Hematopoietic multipotent progenitor cell (in vitro differentiated cells): Measurements from ENCODE around the gene PEPD. TPM values are rescaled to one million over a fixed set of nuclear protein-coding genes. Genes with fewer than 3 reads are reported as not detected.
A peak's percentile ranks its signal among the peaks of the same experiment; 100 is the strongest.

Experiments
- DNase-seq, 3 donors: peaks; one replicate each; pipeline ENCODE4 v3.0.0-alpha.2; 2011 to 2015; ENCODE audit warnings: low read depth in 2 of 3, low spot score in 2 of 3
- total RNA-seq: library from RNA; depleted of rRNA; stranded (reverse); fragments of >200 nt; gene quantifications from one replicate; pipeline ENCODE4 v1.2.3, GENCODE V29; 2012

The PEPD gene
- total RNA-seq, 1 donor: 41.7 TPM

GRCh38 chr19:33443638-33444561, 77.7 kb downstream of the PEPD start:
- no peak for DNase-seq

DNA sequence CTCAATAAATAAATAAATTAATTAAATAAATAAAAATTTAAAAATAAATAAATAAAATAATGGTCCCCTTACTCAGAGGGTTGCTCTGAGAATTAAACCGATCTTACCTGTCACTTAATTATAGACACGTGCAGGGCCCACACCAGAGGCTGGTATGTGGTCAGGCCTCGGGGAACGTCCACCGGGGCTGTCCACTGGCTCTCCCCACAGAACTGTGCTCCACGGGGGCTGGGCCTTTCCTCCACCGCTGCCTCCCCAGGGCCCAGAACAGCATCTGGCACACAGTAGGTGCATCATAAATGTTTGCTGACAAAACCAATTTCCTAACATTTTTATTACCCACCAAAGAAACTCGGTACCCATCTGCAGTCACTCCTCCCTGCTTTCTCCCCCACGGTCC, 78.9 kb downstream of the PEPD start:
- DNase-seq: no peak

- no peak for DNase-seq
These were observed 79.8 kb downstream of the PEPD start for GRCh38 chr19:33441828-33442227.

DNA sequence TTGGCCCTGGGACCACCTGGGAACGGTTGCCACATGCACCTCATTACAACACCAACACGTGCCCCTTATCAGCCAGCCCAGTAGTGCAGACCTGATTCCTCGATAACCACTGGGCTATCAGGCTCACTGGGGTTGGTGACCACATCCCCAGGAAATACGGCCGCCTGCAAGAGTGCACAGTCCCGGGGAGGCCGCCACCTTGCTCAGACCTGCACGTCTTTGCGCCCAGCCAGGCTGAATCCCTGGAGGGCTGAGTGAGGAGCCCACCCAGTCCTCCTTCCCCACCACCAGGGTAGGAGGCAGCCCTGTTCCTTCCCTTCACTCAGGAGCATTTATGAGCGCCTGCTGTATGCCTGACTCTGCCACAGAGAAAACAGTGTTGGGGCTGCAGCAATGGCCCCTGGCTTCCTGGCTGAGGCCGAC, 80.3 kb downstream of the PEPD start:
- peak in 2 of 3 donors; percentile 60 to 86 for DNase-seq

GRCh38 chr19:33440682-33441081, 80.9 kb downstream of the PEPD start:
- DNase-seq: no peak

GRCh38 chr19:33440241-33440640, 81.3 kb downstream of the PEPD start:
- no peak for DNase-seq

DNA sequence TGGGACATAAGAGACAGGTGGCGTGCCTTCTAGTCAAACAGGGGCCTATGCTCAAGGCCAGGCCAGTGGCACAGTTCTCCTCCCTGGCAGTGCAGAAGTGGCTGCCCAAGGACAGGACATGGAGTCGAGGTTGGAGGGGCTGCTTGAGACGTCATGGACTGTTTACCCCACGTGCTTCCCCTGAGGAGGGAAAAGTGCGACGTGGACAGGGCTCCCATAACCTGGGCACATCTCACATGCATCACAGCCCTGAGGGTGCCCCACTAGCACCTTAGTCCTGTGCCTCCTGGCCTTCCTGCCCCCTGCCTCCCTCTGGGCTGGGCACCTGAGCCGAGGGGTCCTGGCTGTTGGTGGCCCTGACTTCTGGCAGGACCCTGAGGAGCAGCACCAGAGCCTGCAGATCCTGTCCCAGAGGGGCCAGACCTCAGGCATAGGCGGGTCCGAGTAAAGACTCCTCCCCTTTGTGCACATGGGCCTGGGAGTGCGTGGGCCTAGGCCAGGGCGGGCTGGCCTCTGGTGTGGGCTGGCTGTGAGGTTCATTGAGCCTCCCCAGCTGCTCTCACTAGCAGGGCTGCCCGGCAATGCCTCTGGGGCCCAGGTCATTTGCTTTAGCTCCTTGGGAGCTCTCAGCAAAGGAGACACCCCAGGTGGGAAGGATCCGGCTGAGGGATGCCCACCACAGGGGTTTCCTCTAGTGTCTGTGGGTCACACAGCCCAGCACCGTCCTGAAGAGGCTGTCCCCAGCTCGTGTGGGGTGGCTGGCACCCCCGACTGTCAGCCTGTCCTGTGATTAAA, 82.4 kb downstream of the PEPD start:
- DNase-seq: no peak

DNA sequence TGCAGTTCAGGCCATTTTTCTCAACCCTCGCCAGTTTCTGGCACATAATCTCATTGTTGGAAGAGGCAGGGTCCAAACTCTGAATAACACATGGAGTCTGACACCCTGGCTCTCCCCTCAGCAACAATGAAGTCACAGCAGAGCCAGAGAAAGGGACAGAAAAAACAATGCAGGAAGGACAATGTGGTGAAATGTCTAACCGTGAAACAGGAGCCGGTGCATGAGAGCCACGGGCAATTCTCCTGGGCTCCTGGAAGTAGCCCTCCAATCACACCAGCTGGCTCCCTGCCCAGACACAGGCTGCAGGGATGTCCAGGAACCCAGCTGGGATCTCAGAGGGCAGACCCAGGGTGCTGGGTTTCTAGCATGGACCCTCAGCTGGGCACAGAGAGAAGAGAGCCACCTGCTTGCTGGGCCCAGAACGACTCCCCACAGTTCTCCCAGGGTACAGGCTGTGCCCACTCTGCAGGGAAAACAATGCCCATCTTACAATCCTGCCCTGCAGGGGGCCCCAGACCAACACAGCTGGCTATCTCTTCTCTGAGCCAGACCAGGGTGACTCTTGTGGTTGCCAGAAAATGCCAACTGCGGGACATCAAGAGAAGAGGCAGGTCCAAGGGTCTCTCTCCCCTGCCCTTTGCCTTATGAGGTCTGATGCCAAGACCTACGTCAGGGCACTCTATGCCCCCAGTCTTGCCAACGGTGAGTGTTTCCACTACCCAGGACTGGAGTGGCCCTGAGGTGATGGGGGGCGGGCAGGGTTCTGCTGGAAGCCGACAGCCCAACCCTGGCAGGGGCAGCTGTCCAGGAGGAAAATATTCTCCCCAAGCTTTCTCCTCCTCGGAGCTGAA, 83.5 kb downstream of the PEPD start:
- peak in 1 of 3 donors; percentile 23 for DNase-seq

DNA sequence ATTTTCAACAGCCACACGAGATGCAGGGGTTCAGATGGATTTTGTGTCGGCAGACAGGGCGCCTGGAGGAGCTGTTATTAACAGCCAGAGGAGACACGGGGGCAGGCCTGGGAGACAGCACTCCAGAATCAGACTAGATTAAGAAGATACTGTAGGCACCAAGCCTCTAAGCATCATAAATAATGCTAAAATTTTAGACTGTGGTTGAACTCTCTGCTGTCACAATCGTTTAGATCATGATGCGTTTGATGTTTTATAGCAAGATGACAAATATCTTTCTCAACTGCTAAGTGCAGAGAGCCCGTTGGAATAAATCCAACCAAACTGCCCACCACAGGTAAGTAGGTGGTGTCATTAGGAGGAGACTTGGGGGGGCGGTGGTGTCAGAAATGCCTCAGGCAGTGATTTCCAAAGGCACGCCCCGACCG, 84.2 kb downstream of the PEPD start:
- DNase-seq: no peak

DNA sequence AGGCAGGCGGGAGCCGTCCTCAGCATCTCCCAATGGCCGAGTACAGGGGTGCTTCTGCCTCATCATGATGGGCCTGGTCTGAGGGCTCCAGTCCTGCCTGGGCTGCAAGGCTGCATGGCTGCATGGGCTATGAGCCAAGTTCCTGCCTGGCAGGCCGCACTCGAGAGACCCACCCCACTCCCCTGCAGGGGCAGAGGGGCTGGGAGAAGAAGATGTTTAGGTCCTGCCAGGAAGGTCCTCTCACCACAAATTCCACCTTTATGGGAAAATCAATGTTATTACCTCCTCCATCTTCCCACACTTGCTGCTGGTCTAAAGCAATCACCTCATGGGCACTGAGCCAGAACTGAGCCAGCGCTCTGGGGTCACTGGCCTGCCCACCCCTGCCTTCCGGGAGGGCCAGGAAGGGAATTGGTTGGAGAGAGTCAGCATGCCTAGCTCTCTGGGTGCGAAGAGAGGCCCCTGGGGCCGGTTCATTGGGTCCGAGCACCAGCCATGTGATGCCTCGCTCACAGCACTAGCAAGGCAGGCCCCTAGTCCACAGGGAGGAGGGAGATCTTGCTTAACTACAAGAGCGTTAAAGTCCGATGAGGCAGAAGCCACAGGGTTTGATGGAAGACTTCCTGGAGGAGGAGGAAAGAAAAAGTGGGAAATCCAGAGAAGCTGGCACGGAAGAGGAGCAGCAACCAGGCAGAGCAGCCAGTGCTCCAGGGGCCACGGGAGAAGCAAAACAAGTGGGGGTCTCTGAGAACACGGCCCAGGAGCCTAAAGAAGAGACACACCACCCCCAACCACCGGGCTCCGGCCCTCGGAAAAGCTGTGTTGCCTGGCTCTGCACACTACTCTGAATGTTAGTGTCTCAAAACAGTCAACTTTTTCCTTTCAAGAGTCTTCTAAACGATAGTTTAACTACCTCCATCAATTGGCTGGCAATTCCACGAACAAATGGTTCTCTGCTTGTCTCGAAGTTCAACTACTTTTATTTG, 84.9 kb downstream of the PEPD start:
- DNase-seq: no peak

- DNase-seq: no peak
These were observed 85.8 kb downstream of the PEPD start for GRCh38 chr19:33435706-33436359.

- DNase-seq: peak in 1 of 3 donors; percentile 20
These were observed 86.5 kb downstream of the PEPD start for GRCh38 chr19:33434886-33435705.

- no peak for DNase-seq
These were observed 87.3 kb downstream of the PEPD start for GRCh38 chr19:33434069-33434885.

DNA sequence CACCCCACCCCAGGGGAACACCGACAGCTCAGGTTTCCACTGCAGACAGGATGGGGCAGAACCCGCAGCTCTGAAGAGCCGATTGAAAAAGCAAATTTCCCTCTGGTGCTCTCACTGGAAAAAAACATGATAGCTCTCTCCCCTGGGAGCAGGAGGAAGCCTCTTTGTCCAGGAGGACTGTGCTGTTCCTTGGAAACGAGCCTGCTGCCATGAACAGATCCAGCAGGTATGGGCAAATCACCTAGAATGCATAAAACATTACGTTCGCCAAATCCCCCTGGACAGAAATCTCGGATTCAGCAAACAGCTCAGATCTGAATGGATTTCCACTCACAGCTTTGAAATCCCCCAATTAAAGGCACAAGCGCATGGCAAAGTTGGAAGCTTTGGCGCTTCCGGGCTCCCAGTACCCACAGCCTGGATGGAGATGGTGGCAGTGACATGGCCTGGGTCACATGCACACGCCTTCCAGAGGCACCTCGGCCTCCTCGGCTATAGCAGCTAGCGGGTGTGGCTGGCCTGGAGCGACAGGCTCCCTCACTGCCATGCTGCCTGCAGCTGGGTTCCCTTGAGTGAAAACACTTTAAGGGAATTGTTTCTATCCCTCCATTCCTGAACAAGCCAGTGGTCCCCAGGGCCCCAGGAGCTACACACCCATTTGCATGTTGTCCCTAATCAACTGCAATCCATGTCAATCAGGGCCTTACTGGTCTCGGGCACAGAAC, 89.0 kb downstream of the PEPD start:
- DNase-seq: no peak

DNA sequence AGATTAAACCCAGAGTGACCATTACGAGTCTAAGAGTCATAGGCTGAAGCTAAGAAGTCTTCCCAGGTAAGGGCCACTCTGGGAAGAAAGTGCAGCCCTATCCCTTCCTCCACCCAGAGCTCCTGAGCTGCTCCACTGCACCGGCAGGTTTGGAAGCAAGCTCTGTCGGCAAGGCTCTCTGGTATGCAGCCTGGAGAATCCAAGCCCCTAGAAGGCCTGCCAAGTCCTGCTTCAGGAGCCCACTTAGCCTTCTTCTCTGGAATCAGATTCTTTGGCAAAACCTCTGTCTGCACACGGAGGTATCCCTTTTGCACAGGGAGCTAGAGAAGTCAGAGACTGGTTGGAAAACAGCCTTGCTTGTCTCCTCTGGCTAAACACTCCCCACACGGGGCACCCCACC, 89.6 kb downstream of the PEPD start:
- no peak for DNase-seq

DNA sequence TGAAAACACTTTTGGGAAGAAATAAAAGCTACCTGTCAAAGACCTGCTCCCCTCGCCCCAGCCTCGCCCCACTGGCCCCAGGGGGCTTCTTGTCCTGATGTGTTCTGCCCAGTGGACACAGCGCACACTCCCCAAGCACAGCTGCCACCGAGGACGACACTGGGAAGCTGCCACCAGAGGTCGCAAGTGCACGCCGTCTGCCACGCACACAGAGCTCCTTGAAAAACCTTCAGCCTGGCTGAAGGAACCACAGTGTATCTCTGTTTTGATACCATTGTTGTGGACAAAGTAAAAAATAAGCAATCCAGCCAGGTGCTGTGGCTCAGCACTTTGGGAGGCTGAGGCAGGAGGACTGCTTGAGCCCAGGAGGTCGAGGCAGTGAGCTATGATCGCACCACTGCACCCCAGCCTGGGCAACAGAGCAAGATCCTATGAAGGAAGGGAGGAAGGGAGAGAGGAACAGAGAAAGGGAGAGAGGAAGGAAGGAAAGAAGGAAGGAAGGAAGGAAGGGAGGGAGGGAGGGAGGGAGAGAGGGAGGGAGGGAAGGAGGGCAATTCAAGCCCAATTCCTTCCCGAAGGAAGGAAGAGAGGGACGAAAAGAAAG, 90.8 kb downstream of the PEPD start:
- peak; percentile 47 to 79 (median 53) for DNase-seq
